GM12873 (cell line): ENCODE data around the gene CACNA2D4.

Source experiments
- CTCF ChIP-seq: IDR thresholded peaks from 2 replicates; pipeline ENCODE4 v1.5.1; 2012; ENCODE audit warnings: low read depth, mild to moderate bottlenecking, moderate library complexity, low read length, control low read depth; ENCODE audit not compliant: insufficient read depth; ENCODE audit errors: missing control alignments

The CACNA2D4 gene

GRCh38 chr12:1790444-1790843, 128.0 kb downstream of the CACNA2D4 start:
- TF ChIP-seq CTCF = no peak

GRCh38 chr12:1787714-1788113, 130.7 kb downstream of the CACNA2D4 start:
- TF ChIP-seq CTCF = no peak

GRCh38 chr12:1782215-1782614, 136.2 kb downstream of the CACNA2D4 start:
- no peak for TF ChIP-seq CTCF

- no peak for TF ChIP-seq CTCF
Measured at GRCh38 chr12:1781772-1782171, 136.7 kb downstream of the CACNA2D4 start.

- TF ChIP-seq CTCF = no peak
Measured at GRCh38 chr12:1779783-1780182, 138.7 kb downstream of the CACNA2D4 start.

- TF ChIP-seq CTCF = no peak
Measured at GRCh38 chr12:1778911-1779310, 139.5 kb downstream of the CACNA2D4 start.

GRCh38 chr12:1777798-1778197, 140.7 kb downstream of the CACNA2D4 start:
- no peak for TF ChIP-seq CTCF
